Central memory CD8-positive, alpha-beta T cell (primary cell): ENCODE data around the gene KCTD6.

Experiments used
- ATAC-seq: fragments of 150-1000 bp; cut with Tn5 transposase; replicated peaks from 2 replicates; pipeline ENCODE4 v1.10.0; 2022; ENCODE audit warnings: mild to moderate bottlenecking, moderate FRiP score, moderate number of reproducible peaks; ENCODE audit not compliant: poor library complexity, severe bottlenecking; ENCODE audit errors: extremely low read depth
- DNase-seq, 2 donors: peaks; one replicate each; pipeline ENCODE4 v3.0.0; 2021; ENCODE audit warnings: low spot score in 2 of 2
- H3K27ac Mint-ChIP-seq: one replicate; pipeline ENCODE4 v1.8.0; 2022; ENCODE audit warnings: low read depth, mild to moderate bottlenecking, moderate library complexity, mixed read lengths
- H3K27me3 Mint-ChIP-seq: one replicate; pipeline ENCODE4 v1.8.0; 2022; ENCODE audit warnings: mixed read lengths
- H3K36me3 Mint-ChIP-seq: one replicate; pipeline ENCODE4 v1.8.0; 2022; ENCODE audit warnings: mild to moderate bottlenecking, moderate library complexity, mixed read lengths; ENCODE audit not compliant: insufficient read depth
- H3K4me1 Mint-ChIP-seq: one replicate; pipeline ENCODE4 v1.8.0; 2022; ENCODE audit warnings: mixed read lengths
- H3K4me3 Mint-ChIP-seq: one replicate; pipeline ENCODE4 v1.8.0; 2022; ENCODE audit warnings: mild to moderate bottlenecking, moderate library complexity, mixed read lengths
- H3K9me3 Mint-ChIP-seq: one replicate; pipeline ENCODE4 v1.8.0; 2022; ENCODE audit warnings: mixed read lengths

KCTD6 gene

DNA sequence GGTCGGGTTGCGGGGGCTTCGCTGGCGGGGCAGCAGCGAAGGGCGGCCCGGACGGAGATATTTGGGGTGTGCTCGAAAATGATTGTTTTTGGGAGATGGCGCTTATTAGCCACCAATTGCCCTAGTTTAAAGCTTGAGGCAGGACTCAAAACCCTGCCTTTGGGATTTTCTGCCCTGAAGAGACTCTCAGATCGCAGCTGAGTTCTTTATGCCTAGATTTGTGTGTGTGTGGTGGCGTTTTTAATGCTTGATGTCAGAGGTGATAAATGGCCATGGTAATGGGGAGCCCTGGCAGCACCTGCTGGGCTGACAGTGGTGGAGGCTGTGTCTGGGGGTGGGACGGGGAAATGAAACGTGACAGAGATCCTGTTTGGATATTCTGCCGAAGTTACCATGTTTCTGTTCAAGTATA lies 604 bp downstream of the KCTD6 start:
- Mint-ChIP-seq H3K36me3 (peaks cover 6% of the 10 kb centered on the region), H3K27ac (peak overlapping the region; percentile 74), H3K27me3 (no peaks in the 10 kb centered on the region), H3K4me3 (peak overlapping the region; percentile 89), H3K9me3 (no peaks in the 10 kb centered on the region), H3K4me1 (peaks cover 62% of the 10 kb centered on the region)
- ATAC-seq (peak; percentile 17), DNase-seq (no peak)

DNA sequence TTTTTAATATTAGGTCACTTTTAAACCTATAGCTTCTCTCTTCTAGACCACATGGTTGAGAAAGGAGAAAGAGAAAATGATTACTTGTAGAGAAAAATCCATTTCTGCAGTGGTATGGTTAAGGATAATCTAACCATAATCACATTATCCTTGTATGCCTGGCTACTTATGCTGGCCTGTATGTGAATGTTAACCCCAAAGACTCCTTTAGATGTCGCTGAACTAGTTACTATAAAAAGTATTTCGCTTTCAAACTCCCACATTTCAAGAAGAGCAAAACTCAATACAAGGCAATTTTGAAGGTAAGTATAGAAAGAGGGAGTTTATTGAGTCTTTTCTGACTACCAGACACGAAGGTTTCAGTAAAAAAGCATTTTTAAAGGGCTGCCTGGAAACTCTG lies 2.2 kb downstream of the KCTD6 start:
- no peaks in the 10 kb centered on the region for H3K27me3 Mint-ChIP-seq
- peaks cover 58% of the 10 kb centered on the region for H3K4me1 Mint-ChIP-seq
- no peak for DNase-seq
- H3K36me3 Mint-ChIP-seq: peaks cover 5% of the 10 kb centered on the region
- no peak for ATAC-seq
- no peaks in the 10 kb centered on the region for H3K9me3 Mint-ChIP-seq
- H3K4me3 Mint-ChIP-seq: peak overlapping the region; percentile 89
- no peak overlapping the region for H3K27ac Mint-ChIP-seq

DNA sequence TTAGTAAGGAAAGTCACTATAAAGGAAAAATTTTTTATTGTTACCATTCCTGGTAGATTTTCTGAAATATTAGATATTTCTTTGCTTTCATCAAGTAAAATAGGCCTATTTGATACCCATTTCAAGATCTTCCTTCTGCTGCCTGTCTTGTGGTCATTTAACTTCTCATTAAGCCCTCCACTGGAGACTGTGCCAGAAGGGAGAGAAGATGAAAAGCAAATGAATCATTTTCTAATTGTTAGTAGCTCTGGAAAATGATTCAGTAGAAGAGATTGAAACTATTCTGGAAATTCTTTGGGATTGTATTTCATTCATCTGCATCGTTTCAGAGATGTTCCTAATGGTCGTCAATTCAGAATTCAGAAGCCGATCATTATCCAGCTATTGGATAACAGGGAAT lies 3.2 kb downstream of the KCTD6 start:
- Mint-ChIP-seq H3K9me3 (no peaks in the 10 kb centered on the region), H3K36me3 (peaks cover 6% of the 10 kb centered on the region), H3K27ac (no peak overlapping the region), H3K27me3 (no peaks in the 10 kb centered on the region), H3K4me1 (peaks cover 58% of the 10 kb centered on the region), H3K4me3 (no peak overlapping the region)
- DNase-seq: no peak
- no peak for ATAC-seq

DNA sequence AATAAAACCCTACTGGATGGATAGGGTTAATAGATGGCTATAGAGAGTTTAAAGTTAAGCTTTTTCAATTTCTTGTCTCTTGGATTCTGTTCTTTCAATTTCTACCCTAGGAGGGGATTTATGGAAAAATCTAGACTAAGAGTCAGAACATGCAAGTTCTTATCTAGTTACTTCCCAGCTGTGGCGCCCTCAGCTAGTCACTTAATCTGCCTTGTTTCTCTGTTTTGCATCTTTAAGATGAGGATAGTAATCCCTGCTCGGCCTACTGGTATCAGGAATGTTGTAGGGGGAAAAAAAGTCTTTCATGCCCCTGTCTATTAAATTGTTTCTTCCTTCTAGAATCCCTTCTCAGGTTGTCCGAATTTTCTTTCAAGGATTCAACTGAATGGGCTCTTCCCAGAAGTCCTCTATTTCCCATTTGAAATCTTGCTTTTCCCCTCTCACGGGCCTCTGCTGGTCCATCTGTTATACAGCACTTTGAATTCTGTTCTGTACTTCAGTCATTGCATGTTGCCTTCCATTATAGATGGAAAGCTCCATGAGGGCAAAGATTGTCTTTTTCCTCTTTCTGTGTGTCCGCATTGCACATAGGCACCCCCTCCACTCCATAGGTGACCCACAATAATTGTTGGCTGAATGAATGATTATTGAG lies 4.4 kb downstream of the KCTD6 start:
- Mint-ChIP-seq H3K27ac (no peak overlapping the region), H3K36me3 (peaks cover 11% of the 10 kb centered on the region), H3K4me3 (no peak overlapping the region), H3K27me3 (no peaks in the 10 kb centered on the region), H3K4me1 (peaks cover 60% of the 10 kb centered on the region), H3K9me3 (no peaks in the 10 kb centered on the region)
- DNase-seq (no peak), ATAC-seq (no peak)

DNA sequence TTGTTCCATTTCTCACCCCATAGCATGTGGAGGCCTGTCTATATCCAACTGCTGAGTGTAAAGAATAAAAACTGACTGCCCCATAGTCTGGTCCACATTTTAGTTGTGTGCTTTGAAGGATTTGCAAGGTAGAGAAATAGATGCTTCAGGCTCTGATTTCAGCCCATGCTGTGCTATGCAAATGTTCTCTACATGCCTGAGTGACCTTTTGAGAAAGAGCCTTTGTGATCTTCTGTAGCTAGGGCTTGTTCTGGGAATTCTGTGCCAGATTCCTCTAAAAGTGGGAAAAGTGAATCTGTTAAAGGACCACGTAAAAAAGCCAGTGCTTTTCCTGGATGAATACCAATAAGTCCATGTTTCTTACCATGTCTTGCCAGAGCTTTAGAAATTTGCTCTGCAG lies 5.2 kb downstream of the KCTD6 start:
- Mint-ChIP-seq H3K4me3 (no peak overlapping the region), H3K27ac (no peak overlapping the region), H3K27me3 (no peaks in the 10 kb centered on the region), H3K9me3 (no peaks in the 10 kb centered on the region), H3K4me1 (peaks cover 56% of the 10 kb centered on the region), H3K36me3 (peaks cover 11% of the 10 kb centered on the region)
- DNase-seq (no peak), ATAC-seq (no peak)

DNA sequence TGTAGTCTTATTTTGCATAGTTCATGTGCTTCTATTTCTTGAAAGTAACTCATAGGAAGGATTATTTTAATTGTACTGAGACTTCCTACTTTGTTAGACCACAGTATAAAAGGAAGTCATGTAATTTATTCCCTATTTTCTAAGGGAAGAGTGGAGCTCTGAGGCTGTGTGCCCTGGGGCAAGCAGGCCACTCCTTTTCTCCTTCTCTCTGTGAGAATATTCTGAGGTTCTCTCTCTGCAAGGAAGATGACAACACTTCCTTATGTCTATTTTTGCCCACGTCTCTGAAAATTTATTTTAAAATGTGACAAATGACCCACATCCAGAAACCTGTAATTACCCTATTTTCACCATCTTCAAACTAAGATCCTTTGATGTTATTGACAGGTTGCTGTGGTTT lies 11.0 kb downstream of the KCTD6 start:
- H3K27me3 Mint-ChIP-seq: no peaks in the 10 kb centered on the region
- peaks cover 11% of the 10 kb centered on the region for H3K4me1 Mint-ChIP-seq
- peaks cover 16% of the 10 kb centered on the region for H3K36me3 Mint-ChIP-seq
- H3K4me3 Mint-ChIP-seq: no peak overlapping the region
- H3K27ac Mint-ChIP-seq: no peak overlapping the region
- no peaks in the 10 kb centered on the region for H3K9me3 Mint-ChIP-seq
- ATAC-seq (no peak), DNase-seq (no peak)

DNA sequence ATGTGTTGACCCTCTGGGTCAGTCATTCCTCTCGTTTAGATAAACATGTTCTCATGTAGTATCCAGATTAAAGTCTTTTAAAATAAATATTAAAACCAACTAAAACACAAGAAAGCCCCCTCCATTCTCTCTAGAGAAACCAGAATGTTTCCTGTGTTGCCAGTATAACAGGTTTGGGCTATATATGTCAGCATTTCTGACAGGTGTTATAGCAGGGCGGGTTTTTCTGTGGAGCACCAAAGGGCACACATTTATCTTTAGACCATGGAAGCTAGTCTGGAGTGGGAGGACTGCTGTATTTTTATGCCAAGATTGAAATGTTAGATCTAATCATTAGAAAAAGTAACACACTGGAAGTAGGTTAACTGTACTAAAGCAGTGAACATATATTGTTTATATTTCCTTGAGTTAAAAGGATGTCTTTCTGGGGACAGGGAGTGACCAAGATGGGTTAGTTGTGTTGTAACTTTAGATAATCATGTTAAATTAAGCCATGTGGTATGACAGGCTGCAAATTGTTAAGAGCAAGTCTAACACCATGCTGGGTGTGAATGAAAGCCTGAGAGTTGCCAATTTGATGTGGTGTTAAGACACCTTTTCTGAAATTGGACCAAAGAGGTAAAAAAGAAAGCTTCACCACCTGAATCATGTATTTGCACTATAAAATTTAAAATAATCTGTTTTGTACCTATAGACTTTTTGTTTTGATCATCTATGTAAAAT lies 15.6 kb downstream of the KCTD6 start:
- Mint-ChIP-seq H3K27me3 (no peaks in the 10 kb centered on the region), H3K9me3 (no peaks in the 10 kb centered on the region), H3K36me3 (peaks cover 5% of the 10 kb centered on the region), H3K4me3 (no peak overlapping the region), H3K4me1 (no peaks in the 10 kb centered on the region), H3K27ac (no peak overlapping the region)
- no peak for DNase-seq
- no peak for ATAC-seq

DNA sequence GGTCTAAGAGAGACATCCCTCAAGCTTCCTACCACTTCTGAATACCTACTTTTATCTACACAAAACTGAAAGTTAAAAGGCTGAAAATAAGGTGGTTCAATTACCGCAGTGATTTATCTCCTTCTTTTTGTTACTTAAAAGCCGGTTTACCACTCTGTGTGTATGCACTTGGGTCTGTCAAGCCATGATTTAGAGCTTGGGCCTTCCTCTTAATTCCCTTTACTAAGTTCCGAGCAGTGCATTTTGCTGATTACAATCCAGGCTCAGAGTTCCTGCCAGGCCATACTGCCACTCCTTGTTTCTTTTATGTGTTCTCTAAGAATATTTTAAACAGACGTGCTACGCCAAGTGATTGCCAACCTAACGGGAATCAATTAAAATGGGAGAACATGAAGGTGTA lies 16.5 kb downstream of the KCTD6 start:
- Mint-ChIP-seq H3K4me1 (no peaks in the 10 kb centered on the region), H3K36me3 (peaks cover 5% of the 10 kb centered on the region), H3K27me3 (no peaks in the 10 kb centered on the region), H3K4me3 (no peak overlapping the region), H3K9me3 (no peaks in the 10 kb centered on the region), H3K27ac (no peak overlapping the region)
- DNase-seq (no peak), ATAC-seq (no peak)

DNA sequence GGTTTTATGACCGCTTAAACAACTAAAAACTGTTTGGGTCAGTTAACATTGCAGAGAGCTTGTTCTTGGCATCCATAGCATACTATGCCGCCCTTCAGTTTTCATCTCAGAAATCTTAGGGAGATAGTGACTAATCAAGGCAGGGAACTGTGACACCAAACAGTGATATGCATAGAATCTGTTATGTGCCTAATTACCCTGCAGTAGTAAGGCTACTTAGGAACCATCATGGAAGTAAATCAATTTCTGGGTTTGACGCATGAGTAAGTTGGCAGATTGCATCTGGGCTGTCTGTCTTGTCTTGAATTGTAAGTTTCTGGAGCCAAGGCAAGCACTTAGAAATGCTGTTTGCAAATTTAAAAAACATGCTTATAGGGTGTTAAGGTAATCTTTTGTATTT lies 22.5 kb downstream of the KCTD6 start:
- DNase-seq: no peak
- no peak overlapping the region for H3K4me3 Mint-ChIP-seq
- H3K27ac Mint-ChIP-seq: no peak overlapping the region
- H3K4me1 Mint-ChIP-seq: no peaks in the 10 kb centered on the region
- ATAC-seq: no peak
- H3K27me3 Mint-ChIP-seq: no peaks in the 10 kb centered on the region
- no peaks in the 10 kb centered on the region for H3K9me3 Mint-ChIP-seq
- no peaks in the 10 kb centered on the region for H3K36me3 Mint-ChIP-seq

DNA sequence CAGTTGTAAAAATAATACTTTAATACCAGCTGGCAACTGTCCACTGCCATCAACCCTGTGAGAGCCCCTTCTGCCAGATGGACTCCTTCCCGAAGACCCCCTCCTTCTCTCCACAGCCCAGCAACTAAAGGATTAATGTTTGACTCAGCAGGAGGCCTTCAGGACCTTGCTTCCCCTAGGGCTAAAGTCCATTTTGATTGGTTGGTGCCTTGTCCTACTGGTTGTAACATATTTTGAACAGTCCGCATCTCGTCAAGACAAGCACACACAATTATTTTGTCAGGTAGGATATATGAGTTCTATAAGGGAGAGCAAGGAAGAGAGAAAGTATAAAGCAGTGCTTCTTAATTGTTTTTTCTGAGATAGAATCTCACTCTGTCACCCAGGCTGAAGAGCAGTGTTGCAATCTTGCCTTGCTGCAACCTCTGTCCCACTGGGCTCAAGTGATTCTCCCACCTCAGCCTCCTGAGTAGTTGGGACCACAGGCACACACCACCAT lies 26.4 kb downstream of the KCTD6 start:
- ATAC-seq: no peak
- Mint-ChIP-seq H3K4me1 (no peaks in the 10 kb centered on the region), H3K36me3 (no peaks in the 10 kb centered on the region), H3K9me3 (no peaks in the 10 kb centered on the region), H3K4me3 (no peak overlapping the region), H3K27ac (no peak overlapping the region), H3K27me3 (no peaks in the 10 kb centered on the region)
- DNase-seq: no peak

DNA sequence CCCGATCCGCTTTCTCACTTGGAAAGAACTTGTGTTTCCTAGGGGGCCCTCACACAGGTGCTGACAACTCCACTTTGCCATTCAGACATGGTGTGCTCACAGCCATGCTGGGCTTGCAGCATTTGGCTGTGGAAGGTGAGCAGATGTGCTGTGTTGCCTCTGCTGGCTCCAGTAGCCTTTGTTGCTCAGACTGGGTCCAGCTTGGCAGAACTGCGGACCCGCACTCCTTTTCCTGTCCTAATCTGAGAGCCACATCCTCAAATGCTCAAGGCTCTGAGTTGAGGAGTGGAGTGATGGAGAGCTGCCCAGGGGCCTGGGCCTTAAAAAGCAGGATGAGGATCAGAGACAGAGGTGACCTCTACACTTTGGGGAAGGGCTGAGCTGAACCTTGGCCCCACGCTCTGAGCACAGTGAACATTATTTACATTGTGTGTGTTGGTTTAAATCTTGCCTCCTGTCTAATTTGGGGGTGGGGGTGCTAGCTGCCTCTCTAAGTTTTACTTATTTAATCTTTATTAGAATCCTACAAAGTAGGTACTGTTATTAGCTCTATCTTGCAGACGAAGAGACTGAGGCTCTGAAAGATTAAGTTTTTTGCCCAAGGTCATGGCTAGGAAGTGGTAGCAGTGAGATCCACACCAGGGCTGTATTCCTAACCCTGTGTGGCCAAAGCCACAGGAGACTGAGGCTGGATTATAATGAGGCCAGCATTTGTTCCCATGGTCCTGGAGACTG lies 27.9 kb downstream of the KCTD6 start:
- H3K9me3 Mint-ChIP-seq: no peaks in the 10 kb centered on the region
- H3K4me1 Mint-ChIP-seq: no peaks in the 10 kb centered on the region
- no peak overlapping the region for H3K4me3 Mint-ChIP-seq
- DNase-seq (no peak), ATAC-seq (no peak)
- H3K27ac Mint-ChIP-seq: no peak overlapping the region
- H3K27me3 Mint-ChIP-seq: no peaks in the 10 kb centered on the region
- peaks cover under 1% of the 10 kb centered on the region for H3K36me3 Mint-ChIP-seq

DNA sequence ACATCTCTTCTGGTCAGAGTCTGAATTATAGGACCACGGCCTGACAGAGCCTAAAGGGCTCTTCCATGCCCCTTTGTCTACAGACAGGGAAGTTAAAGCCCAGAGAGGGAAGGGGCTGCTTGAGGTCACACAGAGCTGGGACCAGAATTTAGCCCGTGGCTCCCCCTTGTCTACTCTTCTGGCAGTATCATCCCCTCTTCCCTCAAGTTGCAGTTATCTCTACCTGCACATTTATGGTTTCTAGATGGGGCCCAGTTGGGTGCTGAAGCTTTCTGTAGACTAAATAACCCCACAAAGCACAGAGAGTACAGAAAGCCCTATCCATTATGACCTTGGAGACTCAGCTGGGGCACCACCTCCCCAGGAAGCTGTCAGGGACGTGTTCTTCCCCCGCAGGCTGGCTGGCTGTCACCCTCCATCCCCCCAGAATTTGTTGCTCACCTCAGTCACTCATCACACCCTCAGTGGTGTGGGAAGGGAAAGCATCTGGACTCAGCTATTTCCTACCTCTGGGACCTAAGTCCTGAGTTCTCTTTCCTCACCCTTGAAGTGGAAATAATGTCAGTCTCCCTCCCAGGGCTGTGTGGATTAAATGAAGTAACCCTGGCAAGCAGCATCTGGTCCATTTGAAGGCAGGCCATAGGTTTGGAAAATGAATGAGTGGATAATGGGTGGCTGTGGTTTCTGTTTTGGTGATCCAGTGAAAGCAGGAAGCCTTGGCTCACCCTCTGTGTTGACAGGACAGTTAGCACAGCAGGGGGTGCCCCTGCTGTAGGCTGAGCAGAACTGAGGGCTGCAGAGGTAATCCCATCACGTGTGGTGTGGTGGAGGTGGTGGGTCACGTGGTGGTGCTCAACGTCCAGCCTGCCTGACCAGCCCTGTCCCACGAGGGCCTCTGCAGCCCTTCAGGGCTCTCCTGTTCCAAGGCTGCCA lies 28.8 kb downstream of the KCTD6 start:
- ATAC-seq: no peak
- no peaks in the 10 kb centered on the region for H3K4me1 Mint-ChIP-seq

More for the DNA sequence above, 28.8 kb downstream of the KCTD6 start:
- Mint-ChIP-seq H3K9me3 (no peaks in the 10 kb centered on the region), H3K36me3 (peaks cover 2% of the 10 kb centered on the region), H3K27me3 (no peaks in the 10 kb centered on the region), H3K27ac (no peak overlapping the region), H3K4me3 (no peak overlapping the region)
- DNase-seq: no peak
